A549 (cell line): ENCODE results near the gene IRF8.

Experiments used
- CTCF ChIP-seq: fragments of >200 bp; sonication (Bioruptor Twin); formaldehyde crosslinking; IDR thresholded peaks from 3 replicates; pipeline ENCODE4 v1.5.1; 2016
- JUN ChIP-seq, 2 experiments: fragments of >200 bp; sonication (Bioruptor Twin); formaldehyde crosslinking; IDR thresholded peaks; 2 replicates in 1 of 2; 3 replicates in 1 of 2; pipeline ENCODE4 v1.6.1; 2016 to 2017
- RCOR1 ChIP-seq: fragments of 150-350 bp; IDR thresholded peaks from 2 replicates; pipeline ENCODE4 v1.6.1; 2014; ENCODE audit warnings: antibody characterized with exemption, low read length, low read depth
- ZFP36 ChIP-seq: fragments of 450-650 bp; IDR thresholded peaks from 2 replicates; pipeline ENCODE4 v1.6.1; 2014; ENCODE audit warnings: borderline replicate concordance; ENCODE audit not compliant: partially characterized antibody

- TF ChIP-seq JUN (IDR thresholded peaks at IDR 0.05) (no peak), CTCF (no peak), ZFP36 (no peak), RCOR1 (no peak)
Observed at GRCh38 chr16:85915125-85915845, 16.3 kb downstream of the IRF8 start.
